ENCODE measurements around the gene C4A.
"Not testable (repeated sequence)": the region's sequence is repeated elsewhere in the genome, so short reads cannot be mapped to it uniquely, and the experiment has no call there.

- not testable (repeated sequence) for TF ChIP-seq CTCF (IDR thresholded peaks at IDR 0.05); POLR2A (IDR thresholded peaks at IDR 0.05; ENCODE audit: low read depth)
Measured at GRCh38 chr6:31980195-31980876, 1.5 kb upstream of the C4A start.

All from esophagus muscularis mucosa (tissue), 3 donors.